ENCODE measurements around the gene FARP1.
"Not testable (repeated sequence)": the region's sequence is repeated elsewhere in the genome, so short reads cannot be mapped to it uniquely, and the experiment has no call there.

FARP1 gene

GRCh38 chr13:98253526-98253925 is 110.6 kb downstream of the FARP1 start:
- no peak for DNase-seq (ENCODE audit: low read depth in 2 of 3, low spot score in 2 of 3)

- no peak for DNase-seq (ENCODE audit: low read depth in 2 of 3, low spot score in 2 of 3)
These were observed 111.6 kb downstream of the FARP1 start for GRCh38 chr13:98254513-98254912.

GRCh38 chr13:98258226-98258625 is 115.3 kb downstream of the FARP1 start:
- no peak for DNase-seq (ENCODE audit: low read depth in 2 of 3, low spot score in 2 of 3)

GRCh38 chr13:98260357-98261164 is 117.7 kb downstream of the FARP1 start:
- no peak for DNase-seq (ENCODE audit: low read depth in 2 of 3, low spot score in 2 of 3)

- DNase-seq (ENCODE audit: low read depth in 2 of 3, low spot score in 2 of 3) = no peak
These were observed 118.3 kb downstream of the FARP1 start for GRCh38 chr13:98261165-98261702.

DNA sequence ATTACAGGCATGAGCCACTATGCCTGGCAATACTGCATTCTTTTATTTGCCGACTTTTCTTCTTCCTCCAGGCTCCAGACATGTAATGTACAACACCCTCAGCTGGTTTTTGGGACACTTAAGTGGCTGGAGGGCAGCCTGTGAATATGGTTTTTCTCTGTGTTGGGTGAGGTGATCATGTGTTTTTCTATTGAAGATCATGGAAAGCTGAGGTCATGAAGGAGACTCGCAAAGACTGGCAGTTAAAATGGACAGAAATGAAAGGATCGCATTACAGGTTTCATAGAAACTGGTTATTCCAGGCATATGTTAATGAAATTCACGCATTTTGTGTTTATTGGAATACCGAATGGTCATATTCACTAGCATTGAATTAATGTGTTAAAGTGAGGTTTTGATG is 119.4 kb downstream of the FARP1 start:
- DNase-seq (ENCODE audit: low read depth in 2 of 3, low spot score in 2 of 3) = no peak

DNA sequence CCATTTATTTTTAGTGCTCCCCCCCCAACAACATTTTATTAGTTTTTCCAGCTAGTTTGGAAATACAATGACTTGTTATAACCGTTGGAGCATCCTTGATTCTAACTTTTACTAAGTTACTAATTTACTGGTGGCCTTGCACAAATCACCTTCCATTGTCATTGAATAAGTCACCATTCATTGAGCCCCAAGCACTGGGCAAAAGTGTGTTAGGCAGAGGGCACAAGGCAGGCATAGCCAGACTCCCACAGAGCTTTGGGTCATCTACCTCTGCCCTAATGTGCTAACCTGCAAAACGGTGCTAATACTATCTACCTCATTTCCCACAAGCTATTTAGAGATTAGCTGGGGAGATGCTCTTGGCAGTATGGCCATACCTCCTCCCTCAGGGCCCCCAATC is 120.9 kb downstream of the FARP1 start:
- no peak for DNase-seq (ENCODE audit: low read depth in 2 of 3, low spot score in 2 of 3)

GRCh38 chr13:98264877-98265276 is 122.0 kb downstream of the FARP1 start:
- no peak for DNase-seq (ENCODE audit: low read depth in 2 of 3, low spot score in 2 of 3)

DNA sequence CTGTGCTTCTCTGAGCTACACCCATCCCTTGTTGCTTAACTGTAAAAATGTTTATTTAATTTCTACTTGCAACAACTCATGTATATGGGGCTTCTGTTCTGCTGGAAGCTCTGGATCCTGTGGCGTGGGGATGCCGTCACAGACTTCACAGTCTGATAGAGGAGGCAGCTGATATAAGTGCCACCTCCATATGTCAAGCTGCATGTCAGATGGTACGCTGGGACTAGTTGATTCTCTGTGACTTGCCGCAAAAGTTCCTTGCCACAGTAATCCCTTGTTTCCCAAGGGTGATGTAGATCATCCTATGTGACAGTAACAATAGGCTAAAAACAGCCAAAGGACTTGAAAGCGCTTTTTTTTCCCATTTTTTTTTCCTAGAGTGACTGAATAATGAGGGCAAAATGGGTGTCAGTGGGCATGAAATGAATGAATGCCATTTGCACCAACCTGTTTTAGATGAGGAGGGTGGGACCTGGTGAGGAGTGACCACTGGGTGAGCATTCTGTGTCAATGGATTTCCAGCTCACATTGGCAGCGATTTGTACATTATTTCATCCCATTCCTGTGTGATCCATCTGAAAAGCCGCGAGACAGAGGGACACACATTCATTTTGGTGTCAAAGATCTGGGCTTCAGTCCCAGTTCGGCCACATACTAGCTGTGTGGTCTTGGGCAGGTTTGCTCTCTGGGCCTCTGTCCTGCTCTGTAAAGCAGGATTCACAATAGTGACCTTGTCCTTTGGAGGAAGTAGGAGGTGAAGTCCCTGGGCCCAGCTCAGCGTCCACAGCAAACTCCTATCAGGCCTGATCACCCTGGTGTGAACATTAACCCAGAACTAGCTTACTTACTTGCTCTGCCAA is 123.0 kb downstream of the FARP1 start:
- DNase-seq (ENCODE audit: low read depth in 2 of 3, low spot score in 2 of 3) = no peak

DNA sequence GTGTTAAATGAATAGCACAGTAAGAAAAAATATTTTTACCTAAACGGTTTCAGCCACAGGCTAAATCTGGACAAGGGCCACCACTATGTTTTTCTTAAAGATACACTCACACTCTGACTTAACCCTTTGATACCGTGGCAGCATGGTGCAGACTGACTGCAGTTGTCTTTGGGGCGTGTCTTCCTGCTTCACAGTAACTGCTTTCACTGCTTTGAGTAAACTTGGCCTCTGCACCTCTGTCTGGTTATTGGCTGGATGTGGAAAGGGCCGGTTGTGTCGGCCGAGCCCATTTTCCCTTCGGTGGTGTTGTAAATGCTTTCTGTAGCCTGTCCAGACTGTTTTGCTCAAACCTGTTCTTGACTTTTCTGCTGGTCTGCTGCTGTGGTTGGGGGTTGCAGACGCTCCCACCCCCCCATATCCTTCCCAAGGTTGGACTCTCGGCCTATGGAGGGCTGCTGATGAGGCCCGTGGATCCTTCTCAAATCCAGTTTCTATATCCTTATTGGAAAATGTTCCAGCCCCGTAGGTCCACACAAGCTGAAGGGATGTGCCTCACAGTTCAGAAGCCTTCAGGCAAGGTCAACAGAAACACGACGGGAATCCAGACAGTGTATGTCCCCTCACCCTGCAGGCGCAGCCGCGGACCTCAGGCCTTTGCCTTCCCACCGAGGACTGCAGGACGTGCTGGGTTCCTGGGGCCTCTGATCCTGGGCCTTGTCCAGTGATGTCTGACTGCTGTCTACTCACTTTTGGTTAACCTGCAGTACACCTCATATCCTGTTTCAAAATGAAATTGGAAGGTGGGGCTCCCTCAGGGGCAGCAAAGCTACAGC is 124.4 kb downstream of the FARP1 start:
- no peak for DNase-seq (ENCODE audit: low read depth in 2 of 3, low spot score in 2 of 3)

DNA sequence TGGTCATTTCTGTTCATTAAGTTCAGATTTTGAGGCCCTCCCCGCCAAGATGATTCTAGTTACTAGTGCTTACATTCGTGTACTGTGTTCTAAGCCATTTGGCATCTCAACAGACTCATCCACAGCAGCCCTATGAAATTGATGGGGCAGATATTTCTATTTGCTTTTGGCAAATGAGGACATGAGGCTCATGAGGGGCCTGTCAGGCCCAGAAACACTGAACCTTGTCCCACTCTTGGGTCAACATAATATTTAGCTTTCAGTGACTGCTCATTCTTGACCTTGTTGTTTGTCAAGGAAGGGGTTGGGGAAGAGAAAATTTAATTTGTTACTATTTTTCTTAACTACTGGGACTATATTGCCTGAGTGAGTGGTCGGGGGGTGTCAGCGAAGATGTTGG is 126.5 kb downstream of the FARP1 start:
- no peak for DNase-seq (ENCODE audit: low read depth in 2 of 3, low spot score in 2 of 3)

GRCh38 chr13:98270819-98271218 is 127.9 kb downstream of the FARP1 start:
- no peak for DNase-seq (ENCODE audit: low read depth in 2 of 3, low spot score in 2 of 3)

DNA sequence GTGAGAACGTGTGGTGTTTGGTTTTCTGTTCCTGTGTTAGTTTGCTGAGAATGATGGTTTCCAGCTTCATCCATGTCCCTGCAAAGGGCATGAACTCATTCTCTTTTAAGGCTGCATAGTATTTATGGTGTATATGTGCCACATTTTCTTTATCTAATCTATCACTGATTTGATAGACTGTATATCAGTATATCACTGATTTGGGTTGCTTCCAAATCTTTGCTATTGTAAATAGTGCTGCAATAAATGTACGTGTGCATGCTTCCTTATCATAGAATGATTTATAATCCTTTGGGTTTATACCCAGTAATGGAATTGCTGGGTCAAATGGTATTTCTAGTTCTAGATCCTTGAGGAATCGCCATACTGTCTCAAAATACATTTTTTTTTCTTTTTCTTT is 128.8 kb downstream of the FARP1 start:
- not testable (repeated sequence) for DNase-seq (ENCODE audit: low read depth in 2 of 3, low spot score in 2 of 3)

DNA sequence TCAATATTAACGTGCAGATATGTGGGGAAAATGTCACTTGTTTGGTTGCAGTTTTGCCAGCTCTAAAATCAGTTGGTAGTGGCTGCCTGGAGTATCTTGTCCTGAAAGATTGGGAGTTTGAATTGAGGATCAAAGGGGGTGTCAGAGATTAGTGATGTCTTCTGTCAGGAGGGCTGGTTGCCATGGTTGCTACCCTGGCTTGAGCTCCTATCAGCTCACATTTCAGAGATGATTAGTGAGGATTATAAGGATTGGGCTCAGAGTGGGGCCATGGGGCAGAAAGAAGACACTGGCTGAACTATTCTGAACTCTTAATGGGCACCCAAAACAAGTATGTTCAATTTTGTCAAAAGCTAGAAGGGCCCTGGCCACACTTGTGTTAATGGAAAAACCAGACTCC is 129.7 kb downstream of the FARP1 start:
- DNase-seq (ENCODE audit: low read depth in 2 of 3, low spot score in 2 of 3) = no peak

DNA sequence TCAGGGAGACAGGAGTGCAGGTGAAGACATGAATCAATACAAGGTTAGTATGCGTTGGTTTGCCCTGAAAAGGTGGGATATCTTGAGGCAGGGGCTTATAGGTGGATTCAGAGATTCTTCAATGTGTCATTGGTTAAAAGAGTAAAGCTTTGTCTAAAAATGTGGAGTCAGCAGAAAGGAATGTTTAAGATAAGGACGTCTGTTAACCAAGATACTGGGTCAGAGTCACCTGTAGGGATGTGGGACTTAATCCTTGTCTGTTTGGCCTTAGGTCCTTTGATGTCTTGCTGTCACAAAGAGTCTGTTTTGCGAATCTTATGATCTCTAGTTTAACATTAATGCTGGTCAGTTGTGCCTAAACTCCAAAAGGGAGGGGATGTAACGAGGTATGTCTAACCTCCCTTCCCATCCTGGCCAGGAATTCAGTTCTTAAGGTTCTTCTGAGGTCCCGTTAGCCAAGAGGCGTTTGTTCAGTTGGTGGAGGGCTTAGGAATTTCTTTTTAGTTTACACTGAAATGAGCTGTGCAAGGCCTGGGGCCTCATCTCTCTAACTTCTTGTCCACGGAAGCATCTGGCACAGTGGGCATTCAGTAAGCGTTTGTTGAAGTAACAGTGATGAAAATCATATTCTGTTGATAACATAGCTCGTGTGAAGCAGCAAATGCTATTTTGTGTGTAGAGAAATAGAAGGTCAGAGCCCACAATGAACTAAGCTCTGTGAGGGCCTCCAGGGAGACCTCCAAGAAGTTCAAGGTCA is 130.4 kb downstream of the FARP1 start:
- no peak for DNase-seq (ENCODE audit: low read depth in 2 of 3, low spot score in 2 of 3)

DNA sequence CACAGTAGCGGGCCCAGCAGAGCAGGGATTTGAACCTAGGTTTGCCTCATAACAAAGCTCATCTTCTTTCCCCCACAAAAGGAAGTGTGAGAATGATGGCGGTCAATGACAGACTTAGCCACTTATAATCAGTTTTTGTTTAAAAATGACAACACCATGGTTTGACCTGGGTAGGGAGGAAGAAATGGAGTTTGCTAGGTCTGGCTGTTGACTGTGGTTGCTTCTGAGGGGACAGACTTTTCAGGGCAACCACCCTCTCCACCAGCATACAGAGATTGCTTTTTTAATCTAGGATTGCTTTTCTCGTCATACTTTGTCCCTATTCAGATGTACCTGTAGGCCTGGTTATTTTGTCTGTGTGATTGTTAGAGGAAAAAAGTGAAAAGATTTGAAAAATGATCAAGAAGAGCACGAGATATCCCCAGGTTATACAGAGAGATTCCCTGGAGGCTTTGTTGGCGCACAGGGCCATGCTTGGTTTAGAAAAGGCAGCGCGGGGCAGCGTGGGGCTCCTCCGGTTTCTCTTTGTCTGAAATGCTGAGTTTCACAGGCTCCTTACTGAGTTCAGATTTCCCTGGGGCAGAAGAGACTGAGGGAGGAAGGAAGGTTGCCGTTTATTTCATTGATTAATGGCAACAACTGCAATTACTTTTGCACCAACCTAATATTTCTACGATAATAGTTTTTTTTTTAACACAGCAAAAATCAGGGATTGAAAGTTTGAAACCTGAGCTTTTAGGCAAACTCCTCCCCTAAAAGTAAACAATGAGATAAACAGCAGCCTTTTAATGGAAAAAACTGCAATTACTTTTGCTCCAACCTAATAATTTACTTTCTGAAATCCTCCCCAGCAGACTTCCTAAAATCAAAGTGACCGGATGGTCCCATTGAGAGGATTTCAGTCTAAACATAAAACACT is 131.2 kb downstream of the FARP1 start:
- no peak for DNase-seq (ENCODE audit: low read depth in 2 of 3, low spot score in 2 of 3)

DNA sequence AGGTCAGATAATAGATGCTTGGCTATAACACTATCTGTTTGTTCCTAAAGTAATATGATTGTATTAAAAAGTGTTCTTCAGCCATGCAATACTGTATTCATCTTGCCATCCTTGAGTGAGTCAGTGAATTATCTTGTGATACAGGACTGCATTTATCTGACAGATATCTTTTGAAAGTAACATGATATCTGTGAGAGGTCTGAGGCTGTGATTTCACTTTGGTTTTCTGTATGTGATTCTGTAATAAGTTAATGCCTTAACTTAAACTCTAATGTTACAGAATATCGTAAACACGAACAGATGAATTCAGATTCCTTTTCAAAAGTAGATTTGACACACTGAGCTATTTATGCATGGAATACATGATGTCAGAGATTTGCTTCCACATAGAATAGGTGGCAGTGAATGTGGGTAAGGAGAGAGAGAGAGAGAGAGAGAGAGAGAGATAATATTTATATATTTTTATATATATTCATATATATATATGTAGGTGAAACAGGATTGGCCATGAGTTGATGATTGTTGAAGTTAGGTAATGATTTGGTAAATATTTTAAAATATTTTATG is 132.1 kb downstream of the FARP1 start:
- no peak for DNase-seq (ENCODE audit: low read depth in 2 of 3, low spot score in 2 of 3)

DNA sequence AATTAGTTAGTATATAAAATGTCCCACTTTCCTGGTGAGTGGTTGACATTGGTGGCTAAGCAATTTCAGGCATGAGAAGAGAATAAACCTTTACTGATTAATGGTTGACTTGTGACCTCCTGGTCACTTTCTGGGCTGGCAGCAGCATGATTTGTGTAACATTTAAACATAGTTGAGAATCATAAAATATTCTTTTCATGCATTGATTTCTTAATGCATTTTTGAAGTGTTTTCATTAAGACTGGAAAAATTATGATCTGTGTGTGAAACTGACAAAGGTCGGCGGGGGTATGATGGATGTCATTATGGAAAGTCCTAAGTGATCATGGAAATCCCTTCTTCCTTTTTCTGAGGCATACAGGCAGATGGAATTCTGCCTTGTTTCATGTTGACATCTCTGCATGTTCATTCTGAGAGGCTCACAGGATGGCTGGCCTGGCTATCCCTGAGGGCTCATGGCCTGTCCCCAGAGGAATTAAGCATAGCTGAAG is 132.8 kb downstream of the FARP1 start:
- DNase-seq (ENCODE audit: low read depth in 2 of 3, low spot score in 2 of 3) = no peak

- DNase-seq (ENCODE audit: low read depth in 2 of 3, low spot score in 2 of 3) = no peak
These were observed 133.6 kb downstream of the FARP1 start for GRCh38 chr13:98276486-98276885.

Data from activated CD8-positive, alpha-beta memory T cell treated with anti-CD3 and anti-CD28 coated beads for 48 hours (primary cell).